ENCODE measurements around the gene PGRMC1. TPM values are rescaled to one million over a fixed set of nuclear protein-coding genes. Genes with fewer than 3 reads are reported as not detected.

Gene PGRMC1
- 83.3 TPM for total RNA-seq (2021; ENCODE audit: unreplicated experiment)
- 64.9 TPM for polyA plus RNA-seq (2012; ENCODE audit: insufficient read length)
- percentile 80 among the genes with signal in this experiment for Bru-seq, nascent RNA
- BruChase-seq, experiment 1, labeled RNA remaining after a 2-hour chase = percentile 88 among the genes with signal in this experiment
- BruChase-seq, experiment 2, labeled RNA remaining after a 6-hour chase = percentile 96 among the genes with signal in this experiment
- long read RNA-seq, transcript PGRMC1-201 (3 exons, 1,911 nt) = major isoform, 136 of 155 reads
- long read RNA-seq, partial matches to known transcripts = 15 of 155 reads
- long read RNA-seq, other reads (novel, unspliced or antisense) = 3 of 155 reads

DNA sequence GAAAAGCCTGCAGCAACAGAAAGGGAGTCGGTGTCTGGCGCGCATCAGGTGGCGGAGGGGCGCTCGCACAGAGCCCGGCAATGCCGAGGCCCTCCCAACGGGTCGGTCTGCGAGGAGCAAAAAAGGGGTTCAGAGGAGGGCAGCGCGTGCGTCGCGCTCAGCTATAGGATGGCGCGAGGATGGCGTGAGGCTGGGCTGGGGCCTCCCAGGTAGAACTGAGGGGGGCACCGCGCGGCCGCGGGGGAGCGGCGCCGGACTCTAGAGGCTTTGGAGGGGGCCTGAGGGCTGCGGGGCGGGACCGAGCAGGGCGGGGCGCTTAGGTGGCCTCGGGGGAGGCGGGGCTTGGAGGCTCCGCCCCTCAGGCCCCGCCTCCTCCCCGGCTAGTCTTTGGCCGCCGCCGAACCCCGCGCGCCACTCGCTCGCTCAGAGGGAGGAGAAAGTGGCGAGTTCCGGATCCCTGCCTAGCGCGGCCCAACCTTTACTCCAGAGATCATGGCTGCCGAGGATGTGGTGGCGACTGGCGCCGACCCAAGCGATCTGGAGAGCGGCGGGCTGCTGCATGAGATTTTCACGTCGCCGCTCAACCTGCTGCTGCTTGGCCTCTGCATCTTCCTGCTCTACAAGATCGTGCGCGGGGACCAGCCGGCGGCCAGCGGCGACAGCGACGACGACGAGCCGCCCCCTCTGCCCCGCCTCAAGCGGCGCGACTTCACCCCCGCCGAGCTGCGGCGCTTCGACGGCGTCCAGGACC lies at the start of gene PGRMC1:
PGRMC1 (plus strand) TSS at position 414 of the 751 bp plus-strand sequence; CDS start at position 493, 79 bp downstream.
- ATAC-seq = peak; percentile 98

DNA sequence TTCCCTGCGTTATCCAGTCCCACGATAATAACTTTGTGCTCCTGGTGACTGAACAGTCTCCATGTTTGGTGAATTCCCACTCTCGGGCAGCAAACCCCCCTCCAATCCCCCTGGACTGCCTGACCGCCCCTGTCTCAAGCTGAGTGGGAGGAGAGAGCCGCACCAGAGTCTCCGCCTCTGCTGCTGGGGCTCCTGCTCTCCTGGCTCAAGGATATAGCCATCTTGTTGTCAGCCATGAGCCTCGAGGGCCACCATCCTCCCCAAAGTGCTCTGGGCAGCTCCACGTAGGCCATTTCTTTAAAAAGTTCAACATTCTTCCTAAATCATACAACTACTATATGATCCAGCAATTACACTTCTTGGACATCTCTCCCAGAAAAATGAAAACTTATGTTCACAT lies 49.3 kb upstream of the PGRMC1 start:
- intact Hi-C loops (cut with micrococcal nuclease; ENCODE audit: unreplicated experiment) (no loop called here), in situ Hi-C loops (cut with HindIII; ENCODE audit: low pct_unique_long_range_greater_than_20kb, low sequenced_read_pairs) (no loop called here)
- Histone ChIP-seq H3K36me3 (ENCODE audit: control insufficient read depth, insufficient read depth, low read length) (no peaks in the 10 kb centered on the region), H3K27me3 (ENCODE audit: control insufficient read depth, insufficient read depth, low read length) (no peaks in the 10 kb centered on the region), H3K4me1 (ENCODE audit: control insufficient read depth, insufficient read depth, low read length) (peaks cover 4% of the 10 kb centered on the region; the same call in 1 of the 2 replicates), H3K27ac (ENCODE audit: low read length) (no peak overlapping the region), H3K4me3 (ENCODE audit: low read depth in 2 of 2, low read length in 2 of 2) (0 out of 4 replicates have a peak overlapping the region, but pooled peaks of 1 of the 2 experiments have one; percentile 10), H3K9me3 (ENCODE audit: control insufficient read depth, insufficient read depth, low read depth, low read length) (no peaks in the 10 kb centered on the region)
- POLR2A ChIA-PET = no interaction called here
- no peak for DNase-seq (ENCODE audit: low read depth, low spot score)
- CTCF ChIA-PET = interaction anchor here (0.5 kb wide), 1 partner anchor 244 kb away, joined by 3 read pairs; no protein-coding TSS in a partner anchor
- BruUV-seq (replicated peaks) = no TSS peak
- TF ChIP-seq POLR2AphosphoS5 (IDR thresholded peaks at IDR 0.05; ENCODE audit: low read depth, low read length) (no peak), SIN3A (IDR thresholded peaks at IDR 0.05; ENCODE audit: borderline replicate concordance, insufficient read depth, low read depth, low read length) (no peak), TCF7L2 (IDR thresholded peaks at IDR 0.05; ENCODE audit: low read depth, low read length) (no peak)
- TF ChIP-seq, protein P1, sequence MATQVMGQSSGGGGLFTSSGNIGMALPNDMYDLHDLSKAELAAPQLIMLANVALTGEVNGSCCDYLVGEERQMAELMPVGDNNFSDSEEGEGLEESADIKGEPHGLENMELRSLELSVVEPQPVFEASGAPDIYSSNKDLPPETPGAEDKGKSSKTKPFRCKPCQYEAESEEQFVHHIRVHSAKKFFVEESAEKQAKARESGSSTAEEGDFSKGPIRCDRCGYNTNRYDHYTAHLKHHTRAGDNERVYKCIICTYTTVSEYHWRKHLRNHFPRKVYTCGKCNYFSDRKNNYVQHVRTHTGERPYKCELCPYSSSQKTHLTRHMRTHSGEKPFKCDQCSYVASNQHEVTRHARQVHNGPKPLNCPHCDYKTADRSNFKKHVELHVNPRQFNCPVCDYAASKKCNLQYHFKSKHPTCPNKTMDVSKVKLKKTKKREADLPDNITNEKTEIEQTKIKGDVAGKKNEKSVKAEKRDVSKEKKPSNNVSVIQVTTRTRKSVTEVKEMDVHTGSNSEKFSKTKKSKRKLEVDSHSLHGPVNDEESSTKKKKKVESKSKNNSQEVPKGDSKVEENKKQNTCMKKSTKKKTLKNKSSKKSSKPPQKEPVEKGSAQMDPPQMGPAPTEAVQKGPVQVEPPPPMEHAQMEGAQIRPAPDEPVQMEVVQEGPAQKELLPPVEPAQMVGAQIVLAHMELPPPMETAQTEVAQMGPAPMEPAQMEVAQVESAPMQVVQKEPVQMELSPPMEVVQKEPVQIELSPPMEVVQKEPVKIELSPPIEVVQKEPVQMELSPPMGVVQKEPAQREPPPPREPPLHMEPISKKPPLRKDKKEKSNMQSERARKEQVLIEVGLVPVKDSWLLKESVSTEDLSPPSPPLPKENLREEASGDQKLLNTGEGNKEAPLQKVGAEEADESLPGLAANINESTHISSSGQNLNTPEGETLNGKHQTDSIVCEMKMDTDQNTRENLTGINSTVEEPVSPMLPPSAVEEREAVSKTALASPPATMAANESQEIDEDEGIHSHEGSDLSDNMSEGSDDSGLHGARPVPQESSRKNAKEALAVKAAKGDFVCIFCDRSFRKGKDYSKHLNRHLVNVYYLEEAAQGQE (IDR thresholded peaks at IDR 0.05; ENCODE audit: insufficient read depth in 1 of 2, low read depth in 2 of 2, low read length in 1 of 2) = no peak
- TF ChIP-seq, protein P2, sequence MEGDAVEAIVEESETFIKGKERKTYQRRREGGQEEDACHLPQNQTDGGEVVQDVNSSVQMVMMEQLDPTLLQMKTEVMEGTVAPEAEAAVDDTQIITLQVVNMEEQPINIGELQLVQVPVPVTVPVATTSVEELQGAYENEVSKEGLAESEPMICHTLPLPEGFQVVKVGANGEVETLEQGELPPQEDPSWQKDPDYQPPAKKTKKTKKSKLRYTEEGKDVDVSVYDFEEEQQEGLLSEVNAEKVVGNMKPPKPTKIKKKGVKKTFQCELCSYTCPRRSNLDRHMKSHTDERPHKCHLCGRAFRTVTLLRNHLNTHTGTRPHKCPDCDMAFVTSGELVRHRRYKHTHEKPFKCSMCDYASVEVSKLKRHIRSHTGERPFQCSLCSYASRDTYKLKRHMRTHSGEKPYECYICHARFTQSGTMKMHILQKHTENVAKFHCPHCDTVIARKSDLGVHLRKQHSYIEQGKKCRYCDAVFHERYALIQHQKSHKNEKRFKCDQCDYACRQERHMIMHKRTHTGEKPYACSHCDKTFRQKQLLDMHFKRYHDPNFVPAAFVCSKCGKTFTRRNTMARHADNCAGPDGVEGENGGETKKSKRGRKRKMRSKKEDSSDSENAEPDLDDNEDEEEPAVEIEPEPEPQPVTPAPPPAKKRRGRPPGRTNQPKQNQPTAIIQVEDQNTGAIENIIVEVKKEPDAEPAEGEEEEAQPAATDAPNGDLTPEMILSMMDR (IDR thresholded peaks at IDR 0.05) = no peak
- no peak for ATAC-seq

More for the DNA sequence above, at the start of gene PGRMC1:
- TF ChIP-seq SIN3A (IDR thresholded peaks at IDR 0.05; ENCODE audit: borderline replicate concordance, insufficient read depth, low read depth, low read length) = 0 out of 2 replicates have a peak, but pooled peaks have one; percentile 53
- TF ChIP-seq TCF7L2 (IDR thresholded peaks at IDR 0.05; ENCODE audit: low read depth, low read length) = no peak
- TF ChIP-seq, protein P2 (IDR thresholded peaks at IDR 0.05) = no peak
- peak; percentile 94 for TF ChIP-seq POLR2AphosphoS5 (IDR thresholded peaks at IDR 0.05; ENCODE audit: low read depth, low read length)
- Histone ChIP-seq H3K27ac (ENCODE audit: low read length) (peak within 1 kb of the TSS; percentile 83), H3K4me3 (ENCODE audit: low read depth in 2 of 2, low read length in 2 of 2) (peak within 1 kb of the TSS; percentile 86 to 96), H3K4me1 (ENCODE audit: control insufficient read depth, insufficient read depth, low read length) (peaks cover 20% of the 10 kb centered on the region), H3K9me3 (ENCODE audit: control insufficient read depth, insufficient read depth, low read depth, low read length) (no peaks in the 10 kb centered on the region), H3K36me3 (ENCODE audit: control insufficient read depth, insufficient read depth, low read length) (no peaks in the 10 kb centered on the region), H3K27me3 (ENCODE audit: control insufficient read depth, insufficient read depth, low read length) (no peaks in the 10 kb centered on the region; the same call in 1 of the 2 replicates)
- intact Hi-C loops (cut with micrococcal nuclease; ENCODE audit: unreplicated experiment) (no loop called here), in situ Hi-C loops (cut with HindIII; ENCODE audit: low pct_unique_long_range_greater_than_20kb, low sequenced_read_pairs) (no loop called here)
- BruUV-seq (replicated peaks) = TSS peak; percentile 86
- ChIA-PET CTCF (no interaction called here), POLR2A (no interaction called here)
- DNase-seq (ENCODE audit: low read depth, low spot score) = no peak

Data from Panc1 (cell line).